Keratinocyte (primary cell): ENCODE results near the gene WASF3. TPM values are rescaled to one million over a fixed set of nuclear protein-coding genes. Genes with fewer than 3 reads are reported as not detected.

ENCODE experiments used
- DNase-seq: peaks from one replicate; pipeline ENCODE4 v3.0.0-alpha.2; 2011; ENCODE audit warnings: low read depth, missing footprints, low spot score
- FAIRE-seq: peaks from 2 replicates; lab custom pipeline; 2011; peaks lifted over from hg19 to GRCh38; lab: Jason Lieb, UNC
- H2AFZ ChIP-seq: 2 replicates; pipeline ENCODE4 v1.6.0; 2012; ENCODE audit warnings: low read length, control low read depth, inconsistent platforms; ENCODE audit not compliant: control insufficient read depth
- H3K27ac ChIP-seq: 2 replicates; pipeline ENCODE4 v1.5.1; 2011; ENCODE audit warnings: low read length; ENCODE audit not compliant: control insufficient read depth, insufficient read depth
- H3K27me3 ChIP-seq: 3 replicates; pipeline ENCODE4 v1.6.0; 2011; ENCODE audit warnings: low read length; ENCODE audit not compliant: control insufficient read depth, insufficient read depth; ENCODE audit errors: extremely low read depth
- H3K36me3 ChIP-seq, 2 experiments: 2 replicates in 1 of 2; 3 replicates in 1 of 2; pipeline ENCODE4 v1.5.1; 2011; ENCODE audit warnings: low read length in 2 of 2, mild to moderate bottlenecking in 1 of 2; ENCODE audit not compliant: control insufficient read depth in 2 of 2, insufficient read depth in 2 of 2; ENCODE audit errors: extremely low read depth in 1 of 2
- H3K4me1 ChIP-seq: 3 replicates; pipeline ENCODE4 v1.5.1; 2011; ENCODE audit warnings: low read length; ENCODE audit not compliant: control insufficient read depth, insufficient read depth; ENCODE audit errors: extremely low read depth
- H3K4me2 ChIP-seq: 3 replicates; pipeline ENCODE4 v1.6.0; 2011; ENCODE audit warnings: low read depth, low read length; ENCODE audit not compliant: control insufficient read depth, insufficient read depth; ENCODE audit errors: extremely low read depth
- H3K4me3 ChIP-seq, 3 experiments: fragments of 200-600 bp in 1 of 3; sonication (generic) in 1 of 3; 2 replicates in 2 of 3; 3 replicates in 1 of 3; pipeline ENCODE4 v1.5.1; 2011 to 2016; ENCODE audit warnings: low read length in 3 of 3, mild to moderate bottlenecking in 3 of 3, control low read depth in 2 of 3, inconsistent platforms in 1 of 3, low read depth in 1 of 3, mixed read lengths in 1 of 3, mixed run types in 1 of 3, moderate library complexity in 1 of 3; ENCODE audit not compliant: control insufficient read depth in 2 of 3, insufficient read depth in 2 of 3; ENCODE audit errors: extremely low read depth in 1 of 3
- H3K79me2 ChIP-seq: 2 replicates; pipeline ENCODE4 v1.6.0; 2012; ENCODE audit warnings: low read length; ENCODE audit not compliant: control insufficient read depth, insufficient read depth
- H3K9ac ChIP-seq: 3 replicates; pipeline ENCODE4 v1.6.0; 2011; ENCODE audit warnings: low read length; ENCODE audit not compliant: control insufficient read depth, insufficient read depth; ENCODE audit errors: extremely low read depth
- H3K9me1 ChIP-seq: 3 replicates; pipeline ENCODE4 v1.6.0; 2011; ENCODE audit warnings: low read length; ENCODE audit not compliant: control insufficient read depth, insufficient read depth; ENCODE audit errors: extremely low read depth
- H3K9me3 ChIP-seq: 2 replicates; pipeline ENCODE4 v1.5.1; 2012; ENCODE audit warnings: low read depth, low read length; ENCODE audit not compliant: control insufficient read depth
- H4K20me1 ChIP-seq: 3 replicates; pipeline ENCODE4 v1.6.0; 2011; ENCODE audit warnings: low read length; ENCODE audit not compliant: control insufficient read depth, insufficient read depth; ENCODE audit errors: extremely low read depth
- EZH2 ChIP-seq: IDR thresholded peaks from one replicate; pipeline ENCODE4 v1.6.1; 2012; ENCODE audit warnings: inconsistent platforms, mild to moderate bottlenecking, low read length, moderate library complexity
- dilution Hi-C: fragments of 300-500 bp; cut with MboI; formaldehyde crosslinking; loops from one replicate; pipeline ENCODE4 v1.7.0; 2020; ENCODE audit warnings: low sequenced_read_pairs; ENCODE audit not compliant: extremely low pct_ligation_motif_present
- polyA plus RNA-seq, 5 experiments: library from polyadenylated mRNA; depleted of rRNA in 3 of 5; stranded (reverse) in 3 of 5; stranded (forward) in 1 of 5; unstranded in 1 of 5; fragments of >200 nt; gene quantifications; 1 replicate in 1 of 5; 2 replicates in 3 of 5; 3 replicates in 1 of 5; pipeline versions ENCODE4 v1.2.1 to v1.2.3, GENCODE V29; 2011 to 2012; ENCODE audit warnings: missing spikeins in 2 of 5, low read depth in 1 of 5, low replicate concordance in 1 of 5
- TF ChIP-seq, protein P1 (sequence below), 3 experiments: IDR thresholded peaks in 1 of 3; conservative IDR thresholded peaks in 1 of 3; optimal IDR thresholded peaks in 1 of 3; 2 replicates in 2 of 3; 3 replicates in 1 of 3; pipeline versions ENCODE3 to v1.5.1; 2011; ENCODE audit warnings: low read length in 3 of 3, mild to moderate bottlenecking in 3 of 3, moderate library complexity in 2 of 3, control low read depth in 1 of 3, inconsistent platforms in 1 of 3; ENCODE audit not compliant: insufficient read depth in 2 of 3; ENCODE audit errors: extremely low read depth in 1 of 3

WASF3 gene
- polyA plus RNA-seq, 1 donor (not counting 4 experiments of a cell fraction or from before 2014, with no cell fraction given) = 6.3 TPM

DNA sequence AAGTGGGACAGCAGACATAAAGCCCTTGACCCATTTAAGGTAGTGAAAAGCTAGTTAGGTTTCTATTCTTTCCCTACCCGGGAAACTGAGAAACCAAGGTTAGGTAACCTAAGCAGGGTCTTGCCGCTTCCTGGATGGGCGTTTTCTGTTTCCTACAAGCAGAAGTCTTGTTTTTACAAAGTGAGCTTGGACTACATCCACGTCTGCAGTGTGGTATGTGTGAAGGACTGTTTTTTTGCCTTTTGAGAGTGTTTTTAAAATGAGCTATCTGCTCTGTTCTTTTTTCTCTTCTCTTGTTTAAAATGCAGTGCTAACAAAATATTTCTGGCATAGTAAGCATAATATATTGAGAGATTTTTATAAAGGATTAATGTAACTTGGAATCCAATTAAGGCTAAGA, 153.7 kb downstream of the WASF3 start:
- no peaks in the 10 kb centered on the region for H3K27me3 ChIP-seq

DNA sequence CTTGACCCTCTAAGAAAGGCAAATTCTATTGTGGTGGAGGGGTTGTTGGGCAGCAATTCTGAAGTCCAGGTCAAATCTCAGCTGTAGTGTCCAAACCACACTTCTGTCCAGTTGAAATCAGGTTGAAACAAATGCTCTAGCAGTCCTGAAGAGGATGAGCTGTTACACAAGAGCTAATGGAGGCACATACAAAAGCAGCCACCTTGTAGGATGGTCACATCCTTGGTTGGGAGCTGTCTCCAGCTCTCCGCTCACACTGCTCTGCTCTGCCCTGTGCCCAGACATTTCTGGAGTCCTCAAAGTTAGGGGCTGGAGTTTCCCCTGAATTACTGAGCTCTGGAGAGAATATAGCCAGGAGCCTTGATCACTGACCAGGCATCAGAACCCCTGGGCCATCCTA, 155.9 kb downstream of the WASF3 start:
- Histone ChIP-seq H3K27me3 (no peaks in the 10 kb centered on the region), H3K4me2 (no peak overlapping the region), H3K9me1 (no peaks in the 10 kb centered on the region), H2AFZ (no peak overlapping the region), H3K4me1 (no peaks in the 10 kb centered on the region), H3K27ac (no peak overlapping the region), H4K20me1 (no peaks in the 10 kb centered on the region), H3K36me3 (no peaks in the 10 kb centered on the region), H3K9me3 (no peaks in the 10 kb centered on the region), H3K79me2 (no peaks in the 10 kb centered on the region), H3K4me3 (no peak overlapping the region), H3K9ac (no peak overlapping the region)
- TF ChIP-seq, protein P1, sequence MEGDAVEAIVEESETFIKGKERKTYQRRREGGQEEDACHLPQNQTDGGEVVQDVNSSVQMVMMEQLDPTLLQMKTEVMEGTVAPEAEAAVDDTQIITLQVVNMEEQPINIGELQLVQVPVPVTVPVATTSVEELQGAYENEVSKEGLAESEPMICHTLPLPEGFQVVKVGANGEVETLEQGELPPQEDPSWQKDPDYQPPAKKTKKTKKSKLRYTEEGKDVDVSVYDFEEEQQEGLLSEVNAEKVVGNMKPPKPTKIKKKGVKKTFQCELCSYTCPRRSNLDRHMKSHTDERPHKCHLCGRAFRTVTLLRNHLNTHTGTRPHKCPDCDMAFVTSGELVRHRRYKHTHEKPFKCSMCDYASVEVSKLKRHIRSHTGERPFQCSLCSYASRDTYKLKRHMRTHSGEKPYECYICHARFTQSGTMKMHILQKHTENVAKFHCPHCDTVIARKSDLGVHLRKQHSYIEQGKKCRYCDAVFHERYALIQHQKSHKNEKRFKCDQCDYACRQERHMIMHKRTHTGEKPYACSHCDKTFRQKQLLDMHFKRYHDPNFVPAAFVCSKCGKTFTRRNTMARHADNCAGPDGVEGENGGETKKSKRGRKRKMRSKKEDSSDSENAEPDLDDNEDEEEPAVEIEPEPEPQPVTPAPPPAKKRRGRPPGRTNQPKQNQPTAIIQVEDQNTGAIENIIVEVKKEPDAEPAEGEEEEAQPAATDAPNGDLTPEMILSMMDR (optimal IDR thresholded peaks at IDR 0.05 in 1 of 3, IDR thresholded peaks at IDR 0.05 in 1 of 3, conservative IDR thresholded peaks at IDR 0.05 in 1 of 3; ENCODE audit: extremely low read depth in 1 of 3, insufficient read depth in 2 of 3, low read length in 3 of 3) = no peak
- TF ChIP-seq EZH2 = no peak
- FAIRE-seq (no peak), DNase-seq (no peak)
- dilution Hi-C loops = no loop called here

More for the DNA sequence above, 153.7 kb downstream of the WASF3 start:
- no peak for FAIRE-seq
- no peak overlapping the region for H3K27ac ChIP-seq
- H3K9ac ChIP-seq = no peak overlapping the region
- no peak for DNase-seq
- dilution Hi-C loops = no loop called here
- H3K4me1 ChIP-seq = no peaks in the 10 kb centered on the region
- TF ChIP-seq, protein P1 (optimal IDR thresholded peaks at IDR 0.05 in 1 of 3, IDR thresholded peaks at IDR 0.05 in 1 of 3, conservative IDR thresholded peaks at IDR 0.05 in 1 of 3; ENCODE audit: extremely low read depth in 1 of 3, insufficient read depth in 2 of 3, low read length in 3 of 3) = no peak
- TF ChIP-seq EZH2 = no peak
- no peaks in the 10 kb centered on the region for H3K9me3 ChIP-seq
- H3K4me2 ChIP-seq = no peak overlapping the region
- no peak overlapping the region for H2AFZ ChIP-seq
- no peaks in the 10 kb centered on the region for H3K79me2 ChIP-seq
- no peaks in the 10 kb centered on the region for H3K36me3 ChIP-seq
- no peaks in the 10 kb centered on the region for H3K9me1 ChIP-seq
- H3K4me3 ChIP-seq = no peak overlapping the region
- H4K20me1 ChIP-seq = no peaks in the 10 kb centered on the region
